Measurements from ENCODE around the gene SLC35E2B.
"Not testable (repeated sequence)": the region's sequence is repeated elsewhere in the genome, so short reads cannot be mapped to it uniquely, and the experiment has no call there.

Gene SLC35E2B

DNA sequence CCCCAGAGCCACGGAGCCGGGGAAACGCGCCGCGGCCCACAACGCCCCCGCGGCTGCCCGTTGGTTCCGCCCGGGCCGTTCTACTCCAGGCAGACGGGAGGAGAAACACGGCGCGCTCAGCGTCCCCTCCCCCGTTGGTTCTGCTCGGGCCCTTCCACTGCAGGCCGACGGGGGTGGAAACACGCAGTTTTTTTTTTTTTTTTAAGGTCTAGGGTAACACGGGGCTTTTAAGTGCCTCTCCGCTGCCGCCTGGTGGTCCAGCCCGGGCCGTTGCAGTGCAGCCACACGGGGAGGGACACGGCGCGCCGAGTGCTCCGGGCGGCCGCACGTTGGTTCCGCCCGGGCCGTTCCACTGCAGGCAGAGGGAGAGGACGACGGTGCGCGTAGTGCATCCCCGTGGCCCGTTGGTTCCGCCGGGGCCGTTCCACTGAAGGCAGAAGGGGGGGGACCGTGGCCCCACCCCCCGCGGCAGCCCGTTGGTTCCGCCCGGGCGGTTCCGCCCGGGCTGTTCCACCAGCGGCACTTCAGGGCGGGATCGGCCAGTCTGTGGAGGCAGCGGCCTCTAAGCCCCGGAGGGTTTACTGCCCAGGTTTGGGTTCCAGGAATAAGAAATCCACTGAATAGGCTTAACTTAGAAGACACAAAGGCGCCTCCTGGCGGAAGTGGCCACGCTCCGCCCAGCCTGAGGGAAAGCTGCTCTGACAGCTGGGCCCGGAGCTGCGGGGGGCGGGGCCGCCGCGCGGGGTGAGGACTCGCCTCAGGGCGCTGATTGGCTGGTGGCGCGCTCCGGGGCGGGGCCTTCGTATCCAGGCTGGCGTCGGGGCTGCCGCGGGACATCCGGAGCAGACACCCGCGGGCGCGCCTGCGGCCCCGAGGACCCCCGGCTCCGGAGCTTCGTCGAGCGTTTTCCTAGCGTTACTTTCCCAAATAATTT lies at the start of gene SLC35E2B:
Gene SLC35E2B (minus strand): TSS at position 82 of the 934 bp plus-strand sequence. CDS start 16,096 bp downstream, outside the sequence.
- peak; percentile 87 to 89 for DNase-seq

- not testable (repeated sequence) for DNase-seq
Measured at GRCh38 chr1:1741013-1741412, 48.4 kb upstream of the SLC35E2B start.

GRCh38 chr1:1738799-1739337 lies 46.3 kb upstream of the SLC35E2B start:
- DNase-seq: not testable (repeated sequence)

DNA sequence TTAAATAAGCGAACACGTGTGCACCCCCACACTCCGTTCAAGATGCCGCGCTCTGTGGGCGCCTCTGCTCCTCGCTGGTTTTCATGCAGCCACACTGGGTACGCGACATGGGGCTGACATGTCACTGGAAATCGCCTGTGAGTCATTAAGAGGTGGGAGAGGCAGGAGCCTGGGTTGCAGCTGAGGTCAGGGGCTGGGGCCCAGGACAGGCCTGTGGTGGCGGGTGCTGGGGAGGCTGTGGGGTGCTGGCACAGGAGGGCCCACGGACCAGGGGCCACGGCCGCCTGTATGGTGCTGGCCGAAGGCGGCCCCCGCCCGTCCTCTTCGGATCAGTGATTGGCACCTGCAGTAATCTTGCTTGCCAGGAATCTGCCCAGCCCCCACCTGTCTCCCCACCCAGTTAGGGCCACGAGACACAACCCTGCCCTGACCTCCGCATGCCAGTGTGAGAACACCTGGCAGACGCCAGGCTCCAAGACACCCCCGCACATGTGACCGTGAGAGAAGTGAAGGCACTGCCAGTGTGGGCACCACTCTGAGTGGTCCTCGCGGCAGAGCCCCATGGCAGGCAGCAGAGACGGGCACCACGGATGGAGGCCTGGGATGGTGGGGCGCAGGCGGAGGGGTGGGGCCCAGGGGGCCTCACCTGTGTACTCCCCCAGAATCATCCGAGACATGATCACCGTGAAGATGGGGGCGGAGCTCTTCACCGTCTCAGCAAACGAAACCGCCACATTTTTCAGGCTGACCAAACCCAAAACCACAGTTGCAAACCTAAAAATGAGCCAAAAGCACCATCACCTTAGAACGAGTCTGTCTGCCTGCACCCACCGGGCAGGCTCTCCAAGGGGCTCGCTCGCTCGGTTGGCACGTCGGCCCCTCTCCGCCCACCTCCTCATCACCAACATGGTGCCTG lies 45.3 kb upstream of the SLC35E2B start:
- DNase-seq: not testable (repeated sequence)

- no peak for DNase-seq
Measured at GRCh38 chr1:1732381-1732780, 39.8 kb upstream of the SLC35E2B start.

GRCh38 chr1:1730870-1731269 lies 38.3 kb upstream of the SLC35E2B start:
- no peak for DNase-seq

DNA sequence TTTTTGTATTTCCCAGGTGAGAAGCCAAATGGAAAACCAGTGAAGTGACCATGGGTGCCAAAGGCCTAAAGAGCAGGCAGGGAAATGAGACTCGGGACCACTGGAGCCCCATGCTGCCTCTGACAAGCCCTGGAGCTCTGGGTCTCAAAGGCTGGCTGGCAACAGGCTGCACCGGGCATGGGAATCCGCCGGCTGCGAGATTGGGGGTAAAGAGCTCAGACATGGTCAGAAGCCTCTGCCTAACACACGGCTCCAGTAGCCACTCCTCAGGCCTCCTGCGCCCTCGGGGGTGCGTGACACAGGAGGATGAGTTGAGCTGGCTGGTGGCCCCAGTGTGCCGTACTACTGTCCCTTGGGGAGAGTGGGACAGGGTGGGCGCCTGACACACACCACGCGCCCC lies 37.6 kb upstream of the SLC35E2B start:
- not testable (repeated sequence) for DNase-seq

GRCh38 chr1:1729116-1729816 lies 36.7 kb upstream of the SLC35E2B start:
- DNase-seq: not testable (repeated sequence)

GRCh38 chr1:1728308-1729005 lies 35.9 kb upstream of the SLC35E2B start:
- not testable (repeated sequence) for DNase-seq

GRCh38 chr1:1727131-1727651 lies 34.6 kb upstream of the SLC35E2B start:
- not testable (repeated sequence) for DNase-seq

DNA sequence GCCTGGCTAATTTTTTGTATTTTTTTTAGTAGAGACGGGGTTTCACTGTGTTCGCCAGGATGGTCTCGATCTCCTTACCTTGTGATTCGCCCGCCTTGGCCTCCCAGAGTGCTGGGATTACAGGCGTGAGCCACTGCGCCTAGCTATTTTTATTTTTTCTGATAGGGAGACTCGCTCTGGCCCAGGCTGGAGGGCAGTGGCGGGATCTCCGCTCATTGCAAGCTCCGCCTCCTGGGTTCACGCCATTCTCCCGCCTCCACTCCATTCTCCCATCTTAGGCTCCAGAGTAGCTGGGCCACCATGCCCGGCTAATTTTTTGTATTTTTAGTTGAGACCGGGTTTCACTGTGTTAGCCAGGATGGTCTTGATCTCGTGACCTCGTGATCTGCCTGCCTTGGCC lies 33.5 kb upstream of the SLC35E2B start:
- DNase-seq: not testable (repeated sequence)

- DNase-seq: peak; percentile 92 to 96
Measured at GRCh38 chr1:1724035-1724864, 31.7 kb upstream of the SLC35E2B start, which contains the start of gene CDK11A. TSS of gene CDK11A (minus strand) at chr1:1724357. CDS start at chr1:1722818, 1,539 bp downstream.

DNA sequence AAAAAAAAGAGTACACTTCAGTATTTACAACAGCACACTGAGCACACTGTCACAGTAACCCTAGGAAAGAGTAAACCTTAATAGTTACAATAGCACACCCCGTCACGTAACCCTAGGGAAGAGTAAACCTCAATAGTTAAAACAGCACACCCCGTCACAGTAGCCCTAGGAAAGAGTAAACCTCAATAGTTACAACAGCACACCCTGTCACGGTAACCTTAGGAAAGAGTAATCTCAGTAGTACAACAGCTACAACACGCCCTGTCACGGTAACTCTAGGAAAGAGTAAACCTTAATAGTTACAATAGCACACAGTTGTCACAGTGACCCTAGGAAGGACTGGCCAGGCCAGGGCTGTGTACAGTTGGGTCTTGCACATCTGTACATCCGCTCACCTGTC lies 28.6 kb upstream of the SLC35E2B start:
- DNase-seq: no peak

GRCh38 chr1:1715109-1715883 lies 22.7 kb upstream of the SLC35E2B start:
- not testable (repeated sequence) for DNase-seq

DNA sequence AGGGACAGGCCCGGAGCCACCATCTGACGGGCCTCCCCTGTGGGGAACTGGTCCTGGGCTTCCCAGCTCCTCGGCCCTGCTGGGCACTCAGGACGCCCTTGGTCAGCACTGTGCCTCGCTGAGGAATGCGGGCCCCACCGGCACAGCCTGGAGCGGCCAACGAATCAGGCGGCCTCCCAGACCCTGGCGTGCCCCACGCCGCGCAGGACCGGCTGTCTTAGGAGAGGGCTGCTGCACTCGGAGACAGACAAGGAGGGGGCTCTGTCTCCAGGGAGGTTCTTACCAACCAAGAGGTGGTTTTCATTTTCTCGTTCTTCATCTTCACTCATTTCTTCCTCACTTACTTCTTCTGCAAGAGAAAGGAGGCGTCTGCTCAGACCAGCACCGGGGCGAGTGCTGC lies 15.3 kb upstream of the SLC35E2B start:
- not testable (repeated sequence) for DNase-seq

DNA sequence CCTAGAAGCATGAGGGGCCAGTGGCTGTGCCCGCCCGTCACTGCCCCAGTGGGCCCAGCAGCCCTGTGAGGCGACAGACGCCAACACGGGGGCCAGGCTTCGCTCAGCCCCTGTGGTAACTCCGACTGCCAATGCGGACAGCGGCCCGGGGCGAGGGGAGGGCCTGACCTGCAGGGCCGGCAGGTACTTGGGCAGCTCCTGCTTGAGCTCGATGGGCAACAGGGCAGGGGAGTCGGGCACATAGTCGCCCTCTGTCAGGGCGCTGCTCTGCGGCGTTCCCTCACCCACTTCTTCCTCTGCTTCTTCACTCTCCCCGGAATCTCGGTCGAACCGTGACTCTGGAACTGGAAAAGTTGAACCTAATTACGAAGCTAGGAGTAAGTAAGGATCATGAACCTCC lies 14.6 kb upstream of the SLC35E2B start:
- not testable (repeated sequence) for DNase-seq

GRCh38 chr1:1705623-1706022 lies 13.0 kb upstream of the SLC35E2B start:
- DNase-seq: not testable (repeated sequence)

DNA sequence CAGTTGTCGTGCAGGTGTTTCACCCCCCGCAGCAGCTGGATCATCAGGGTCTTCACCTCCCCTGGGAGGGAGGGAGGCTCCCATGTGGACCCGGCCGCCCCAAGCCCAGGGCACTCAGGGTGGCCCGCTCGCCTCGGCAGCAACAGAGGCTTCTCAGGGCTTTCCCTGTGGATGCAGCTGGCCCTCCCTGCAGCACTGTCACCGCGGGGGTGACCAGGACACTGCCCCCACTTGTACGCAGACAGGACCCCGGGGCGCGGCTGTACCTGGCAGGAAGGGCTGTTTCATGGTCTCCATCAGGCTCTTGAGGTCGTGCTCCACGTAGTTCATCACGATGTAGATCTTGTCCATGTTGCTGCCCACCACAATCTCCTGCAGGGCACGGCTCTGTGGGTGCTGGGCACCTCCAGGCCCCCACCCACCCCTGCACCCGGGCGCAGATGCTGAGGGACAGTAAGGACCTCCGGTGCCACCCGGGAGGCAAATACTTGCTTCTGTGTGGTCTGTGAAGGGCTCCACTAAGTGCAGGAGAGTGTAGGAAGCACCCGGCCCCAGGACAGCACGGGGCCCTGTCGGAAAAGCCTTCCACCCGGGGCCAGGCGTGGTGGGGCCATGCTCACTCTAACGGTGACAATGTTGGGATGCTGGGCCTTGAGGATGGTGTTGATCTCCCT lies 11.8 kb upstream of the SLC35E2B start:
- not testable (repeated sequence) for DNase-seq

DNA sequence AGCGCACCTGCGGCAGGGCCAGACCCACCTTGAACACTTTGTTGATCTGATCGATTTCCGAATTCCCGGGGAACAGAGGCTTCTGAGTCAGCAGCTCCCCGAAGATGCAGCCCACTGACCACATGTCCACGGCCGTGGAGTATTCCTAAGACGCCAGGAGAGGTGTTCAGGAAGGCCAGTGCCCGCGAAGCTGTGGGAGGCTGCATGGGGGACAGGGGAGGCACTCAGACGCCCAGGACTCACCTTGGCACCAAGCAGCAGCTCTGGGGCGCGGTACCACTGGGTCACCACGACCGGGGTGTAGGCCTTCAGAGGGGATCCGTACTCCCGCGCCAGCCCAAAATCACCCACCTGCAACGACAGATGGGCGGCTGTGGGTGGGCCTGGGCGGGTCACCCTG lies 11.2 kb upstream of the SLC35E2B start:
- DNase-seq: no peak

All from hippocampal formation (tissue), 2 donors.